ENCODE data around the gene UBL4A.

Gene UBL4A

DNA sequence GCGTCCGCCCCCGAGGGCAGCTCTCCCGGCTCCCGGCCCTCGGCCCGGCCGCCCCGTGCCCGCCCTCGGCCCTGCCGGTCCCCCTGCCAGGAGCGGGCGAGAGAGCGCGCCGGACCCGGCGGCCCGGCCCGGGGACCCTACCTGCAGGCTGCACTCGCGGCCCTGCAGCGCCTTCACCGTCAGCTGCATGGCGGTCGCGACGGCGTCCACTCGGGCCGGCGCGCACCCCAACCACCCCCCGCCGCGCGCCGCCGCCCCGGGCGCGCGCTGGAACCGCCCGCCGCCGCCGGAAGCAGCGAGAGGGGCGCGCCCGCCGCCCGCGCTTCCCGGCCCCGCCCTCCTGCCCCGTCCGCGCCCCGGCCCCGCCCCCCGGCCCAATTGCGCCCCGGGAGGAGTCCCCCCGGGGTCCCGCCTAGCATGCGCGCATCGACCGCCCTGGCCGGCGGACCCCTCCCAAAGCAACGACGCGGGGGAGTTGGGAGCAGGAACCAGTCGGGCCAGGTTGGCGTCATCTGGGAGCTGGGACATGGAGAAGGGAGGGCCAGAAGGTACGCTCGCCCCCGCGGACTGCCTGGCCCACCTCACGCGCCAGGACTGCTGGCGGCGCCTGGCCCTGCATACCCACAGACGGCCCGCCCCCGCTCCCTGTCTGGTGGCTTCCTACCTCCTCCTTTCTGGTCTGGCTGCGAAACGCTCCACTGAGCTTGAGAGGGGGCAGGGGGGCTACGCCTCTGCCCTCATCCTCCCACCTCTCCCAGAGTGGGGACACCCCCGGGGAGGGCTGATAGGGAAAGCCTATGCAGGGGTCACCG, at the start of gene UBL4A:
UBL4A (minus strand) TSS at position 220 of the 812 bp plus-strand sequence; CDS start at position 189, 31 bp downstream.
- Histone ChIP-seq H3K27ac (ENCODE audit: low read depth in 2 of 2, low read length in 2 of 2) (peak within 1 kb of the TSS; percentile 76 to 80), H3K36me3 (ENCODE audit: control insufficient read depth in 2 of 2, insufficient read depth in 2 of 2, low read length in 2 of 2) (peaks cover 0 to 5% of the 10 kb centered on the region in 2 donors), H3K4me1 (ENCODE audit: control insufficient read depth in 2 of 2, insufficient read depth in 2 of 2, low read length in 2 of 2) (peaks cover 19 to 21% of the 10 kb centered on the region in 2 donors), H3K9me3 (ENCODE audit: control insufficient read depth in 2 of 2, low read length in 2 of 2) (no peaks in the 10 kb centered on the region), H3K27me3 (ENCODE audit: control insufficient read depth in 2 of 2, insufficient read depth in 2 of 2, low read length in 2 of 2) (peaks cover 0 to 3% of the 10 kb centered on the region in 2 donors), H3K9ac (ENCODE audit: low read depth in 1 of 2, low read length in 2 of 2) (peak within 1 kb of the TSS; percentile 65 to 75), H3K4me3 (ENCODE audit: low read length in 2 of 2) (peak within 1 kb of the TSS; percentile 65)

DNA sequence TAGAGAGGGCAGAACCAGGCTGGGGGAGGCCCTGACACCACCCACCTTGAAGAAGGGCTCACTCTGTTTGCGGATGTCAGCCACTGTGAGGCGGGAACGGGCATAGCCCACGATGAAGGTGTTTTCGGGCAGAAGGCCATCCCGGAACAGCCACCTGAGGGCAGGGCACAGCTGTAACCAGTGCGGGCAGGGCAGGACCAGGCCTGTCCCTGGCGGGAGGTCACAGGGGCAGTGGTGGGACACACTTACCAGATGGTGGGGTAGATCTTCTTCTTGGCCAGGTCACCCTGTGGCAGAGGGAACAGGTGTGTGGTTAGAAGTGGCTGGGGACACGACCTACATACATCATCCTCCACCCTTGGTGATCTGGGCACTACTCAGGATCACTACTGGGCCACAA, 49.5 kb upstream of the UBL4A start:
- Histone ChIP-seq H3K36me3 (ENCODE audit: control insufficient read depth in 2 of 2, insufficient read depth in 2 of 2, low read length in 2 of 2) (peaks cover 0 to 27% of the 10 kb centered on the region in 2 donors), H3K9ac (ENCODE audit: low read depth in 1 of 2, low read length in 2 of 2) (no peak overlapping the region), H3K27me3 (ENCODE audit: control insufficient read depth in 2 of 2, insufficient read depth in 2 of 2, low read length in 2 of 2) (peaks cover under 1 to 2% of the 10 kb centered on the region in 2 donors), H3K9me3 (ENCODE audit: control insufficient read depth in 2 of 2, low read length in 2 of 2) (no peaks in the 10 kb centered on the region), H3K4me1 (ENCODE audit: control insufficient read depth in 2 of 2, insufficient read depth in 2 of 2, low read length in 2 of 2) (peaks cover 0 to 7% of the 10 kb centered on the region in 2 donors), H3K4me3 (ENCODE audit: low read length in 2 of 2) (no peak overlapping the region), H3K27ac (ENCODE audit: low read depth in 2 of 2, low read length in 2 of 2) (no peak overlapping the region)

DNA sequence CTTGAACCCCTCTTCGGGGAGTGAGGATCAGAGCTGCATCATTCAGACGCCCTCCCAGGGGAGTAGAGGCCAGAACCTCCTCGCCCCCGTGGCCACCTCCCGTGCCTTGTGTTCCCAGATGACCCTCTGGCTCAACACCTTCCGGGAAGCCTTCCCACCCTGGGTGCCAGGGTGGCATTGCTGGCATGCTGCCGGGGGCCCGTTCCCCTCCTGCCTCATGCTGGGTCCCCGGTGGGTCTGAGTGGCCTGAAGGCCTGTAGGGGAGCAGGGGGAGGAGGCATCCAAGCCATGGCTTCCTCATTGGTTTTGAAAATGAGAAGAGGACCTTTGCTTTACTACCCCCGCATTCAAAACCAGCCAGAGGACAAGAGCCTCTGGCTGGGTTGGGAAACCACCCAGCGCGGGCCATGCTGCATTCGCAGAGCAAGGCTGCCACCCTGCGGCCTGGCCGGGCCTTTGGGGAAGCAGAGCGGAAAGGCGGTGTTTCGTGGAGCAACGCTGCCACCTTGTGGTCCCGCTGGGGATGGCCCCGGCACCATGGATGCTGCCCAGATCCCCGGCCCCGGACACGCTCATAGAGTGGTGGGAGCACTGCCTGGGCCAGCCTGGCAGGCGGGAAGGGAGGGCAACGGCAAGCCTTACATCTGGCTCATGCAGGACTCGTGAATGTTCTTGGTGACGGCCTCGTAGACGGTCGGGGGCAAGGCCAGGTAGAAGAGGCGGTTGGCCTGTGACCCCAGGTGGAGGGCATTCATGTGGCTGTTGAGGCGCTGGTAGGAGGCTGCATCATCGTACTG, 48.3 kb upstream of the UBL4A start:
- H3K4me3 ChIP-seq (ENCODE audit: low read length in 2 of 2): no peak overlapping the region
- H3K4me1 ChIP-seq (ENCODE audit: control insufficient read depth in 2 of 2, insufficient read depth in 2 of 2, low read length in 2 of 2): peaks cover 0 to 7% of the 10 kb centered on the region in 2 donors
- no peaks in the 10 kb centered on the region for H3K9me3 ChIP-seq (ENCODE audit: control insufficient read depth in 2 of 2, low read length in 2 of 2)
- no peak overlapping the region for H3K27ac ChIP-seq (ENCODE audit: low read depth in 2 of 2, low read length in 2 of 2)
- peaks cover 0 to 27% of the 10 kb centered on the region in 2 donors for H3K36me3 ChIP-seq (ENCODE audit: control insufficient read depth in 2 of 2, insufficient read depth in 2 of 2, low read length in 2 of 2)
- no peak overlapping the region for H3K9ac ChIP-seq (ENCODE audit: low read depth in 1 of 2, low read length in 2 of 2)
- peaks cover 2 to 3% of the 10 kb centered on the region in 2 donors for H3K27me3 ChIP-seq (ENCODE audit: control insufficient read depth in 2 of 2, insufficient read depth in 2 of 2, low read length in 2 of 2)

DNA sequence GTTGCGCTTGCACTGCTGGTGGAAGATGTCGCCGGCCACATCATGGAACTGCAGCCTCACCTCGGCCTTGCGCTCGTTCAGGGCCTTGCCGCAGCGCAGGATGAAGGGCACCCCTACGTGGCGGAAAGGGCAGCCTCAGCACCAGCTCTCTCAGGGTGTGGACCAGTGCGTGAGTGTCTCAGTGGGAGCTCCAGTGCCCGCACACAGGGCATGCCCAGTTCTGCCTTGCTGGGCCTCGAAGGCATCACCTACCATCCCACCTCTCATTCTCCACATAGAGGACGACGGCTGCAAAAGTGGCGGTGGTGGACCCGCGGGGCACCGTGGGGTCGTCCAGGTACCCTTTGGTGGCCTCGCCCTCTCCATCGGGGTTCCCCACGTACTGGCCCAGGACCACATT, 46.3 kb upstream of the UBL4A start:
- Histone ChIP-seq H3K9me3 (ENCODE audit: control insufficient read depth in 2 of 2, low read length in 2 of 2) (no peaks in the 10 kb centered on the region), H3K36me3 (ENCODE audit: control insufficient read depth in 2 of 2, insufficient read depth in 2 of 2, low read length in 2 of 2) (peaks cover 0 to 27% of the 10 kb centered on the region in 2 donors), H3K4me1 (ENCODE audit: control insufficient read depth in 2 of 2, insufficient read depth in 2 of 2, low read length in 2 of 2) (peaks cover 0 to 7% of the 10 kb centered on the region in 2 donors), H3K27me3 (ENCODE audit: control insufficient read depth in 2 of 2, insufficient read depth in 2 of 2, low read length in 2 of 2) (peaks cover 2 to 3% of the 10 kb centered on the region in 2 donors), H3K27ac (ENCODE audit: low read depth in 2 of 2, low read length in 2 of 2) (no peak overlapping the region), H3K9ac (ENCODE audit: low read depth in 1 of 2, low read length in 2 of 2) (no peak overlapping the region), H3K4me3 (ENCODE audit: low read length in 2 of 2) (no peak overlapping the region)

DNA sequence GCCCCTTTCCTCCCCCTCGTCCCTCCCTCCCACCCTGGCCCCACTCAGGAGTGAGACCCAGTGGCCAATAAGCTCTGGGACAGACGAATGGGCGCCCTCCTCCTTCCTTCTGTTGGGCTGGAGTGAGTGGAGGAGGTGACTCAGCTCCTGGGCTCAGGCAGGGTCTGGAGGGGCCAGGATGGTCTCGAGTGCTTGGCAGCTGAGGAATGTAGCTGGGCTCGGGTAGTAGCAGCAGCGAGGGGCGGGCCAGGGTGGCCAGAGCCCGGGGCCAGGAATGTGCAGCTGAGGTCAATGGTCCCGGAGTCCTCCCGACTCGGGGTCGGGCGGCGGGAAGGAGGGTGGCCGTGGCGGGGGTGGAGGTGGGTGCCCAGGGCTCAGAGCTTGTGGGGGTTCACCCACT, 45.2 kb upstream of the UBL4A start:
- Histone ChIP-seq H3K9me3 (ENCODE audit: control insufficient read depth in 2 of 2, low read length in 2 of 2) (no peaks in the 10 kb centered on the region), H3K4me1 (ENCODE audit: control insufficient read depth in 2 of 2, insufficient read depth in 2 of 2, low read length in 2 of 2) (peaks cover 8 to 10% of the 10 kb centered on the region in 2 donors), H3K4me3 (ENCODE audit: low read length in 2 of 2) (no peak overlapping the region), H3K27ac (ENCODE audit: low read depth in 2 of 2, low read length in 2 of 2) (no peak overlapping the region), H3K36me3 (ENCODE audit: control insufficient read depth in 2 of 2, insufficient read depth in 2 of 2, low read length in 2 of 2) (peaks cover 0 to 27% of the 10 kb centered on the region in 2 donors), H3K27me3 (ENCODE audit: control insufficient read depth in 2 of 2, insufficient read depth in 2 of 2, low read length in 2 of 2) (peaks cover 2 to 3% of the 10 kb centered on the region in 2 donors), H3K9ac (ENCODE audit: low read depth in 1 of 2, low read length in 2 of 2) (no peak overlapping the region)

DNA sequence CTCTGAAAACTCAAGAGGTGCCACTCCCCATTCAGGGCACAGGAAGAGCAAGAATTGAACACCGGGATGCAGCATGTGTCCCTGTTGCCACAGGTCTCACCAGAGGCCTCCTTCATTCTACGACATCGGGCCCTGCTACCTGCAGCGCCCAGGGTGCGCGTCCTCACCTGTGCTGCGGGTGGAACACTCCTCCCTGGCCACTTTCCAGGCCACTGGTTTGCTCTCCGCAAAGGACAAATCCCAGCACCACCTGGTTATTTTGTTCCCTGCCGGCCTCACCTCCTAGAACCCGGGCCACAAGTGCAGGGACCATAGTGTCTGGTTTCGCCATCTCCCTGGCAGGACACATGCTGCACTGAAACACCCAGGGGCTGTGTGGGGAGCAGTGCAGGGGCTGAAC, 43.9 kb upstream of the UBL4A start:
- H3K4me1 ChIP-seq (ENCODE audit: control insufficient read depth in 2 of 2, insufficient read depth in 2 of 2, low read length in 2 of 2): peaks cover 10% of the 10 kb centered on the region in 2 donors
- H3K9me3 ChIP-seq (ENCODE audit: control insufficient read depth in 2 of 2, low read length in 2 of 2): no peaks in the 10 kb centered on the region
- H3K36me3 ChIP-seq (ENCODE audit: control insufficient read depth in 2 of 2, insufficient read depth in 2 of 2, low read length in 2 of 2): peaks cover 0 to 22% of the 10 kb centered on the region in 2 donors
- H3K27ac ChIP-seq (ENCODE audit: low read depth in 2 of 2, low read length in 2 of 2): no peak overlapping the region
- H3K4me3 ChIP-seq (ENCODE audit: low read length in 2 of 2): no peak overlapping the region
- H3K9ac ChIP-seq (ENCODE audit: low read depth in 1 of 2, low read length in 2 of 2): no peak overlapping the region
- H3K27me3 ChIP-seq (ENCODE audit: control insufficient read depth in 2 of 2, insufficient read depth in 2 of 2, low read length in 2 of 2): peaks cover 2 to 3% of the 10 kb centered on the region in 2 donors

DNA sequence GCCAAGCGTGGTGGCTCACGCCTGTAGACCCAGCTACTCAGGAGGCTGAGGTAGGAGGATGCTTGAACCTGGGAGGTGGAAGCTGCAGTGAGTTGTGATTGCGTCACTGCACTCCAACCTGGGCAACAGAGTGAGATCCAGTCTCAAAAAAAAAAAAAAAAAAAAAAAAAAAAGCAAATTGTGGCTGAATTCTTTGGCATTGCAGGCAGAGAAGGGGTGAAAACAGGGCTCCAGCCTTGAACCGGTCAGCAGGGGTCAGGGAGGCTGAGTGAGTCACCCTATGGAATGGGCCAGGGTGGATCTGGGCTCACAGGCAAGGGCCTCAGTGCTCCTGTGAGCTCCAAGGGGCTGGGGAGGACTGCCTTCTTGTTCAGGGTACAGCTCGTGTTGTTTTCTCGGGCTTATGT, 42.8 kb upstream of the UBL4A start:
- peaks cover 2 to 3% of the 10 kb centered on the region in 2 donors for H3K27me3 ChIP-seq (ENCODE audit: control insufficient read depth in 2 of 2, insufficient read depth in 2 of 2, low read length in 2 of 2)
- peaks cover 3 to 11% of the 10 kb centered on the region in 2 donors for H3K4me1 ChIP-seq (ENCODE audit: control insufficient read depth in 2 of 2, insufficient read depth in 2 of 2, low read length in 2 of 2)
- H3K36me3 ChIP-seq (ENCODE audit: control insufficient read depth in 2 of 2, insufficient read depth in 2 of 2, low read length in 2 of 2): peaks cover 0 to 18% of the 10 kb centered on the region in 2 donors
- H3K9ac ChIP-seq (ENCODE audit: low read depth in 1 of 2, low read length in 2 of 2): no peak overlapping the region
- no peak overlapping the region for H3K27ac ChIP-seq (ENCODE audit: low read depth in 2 of 2, low read length in 2 of 2)
- no peaks in the 10 kb centered on the region for H3K9me3 ChIP-seq (ENCODE audit: control insufficient read depth in 2 of 2, low read length in 2 of 2)
- H3K4me3 ChIP-seq (ENCODE audit: low read length in 2 of 2): no peak overlapping the region

DNA sequence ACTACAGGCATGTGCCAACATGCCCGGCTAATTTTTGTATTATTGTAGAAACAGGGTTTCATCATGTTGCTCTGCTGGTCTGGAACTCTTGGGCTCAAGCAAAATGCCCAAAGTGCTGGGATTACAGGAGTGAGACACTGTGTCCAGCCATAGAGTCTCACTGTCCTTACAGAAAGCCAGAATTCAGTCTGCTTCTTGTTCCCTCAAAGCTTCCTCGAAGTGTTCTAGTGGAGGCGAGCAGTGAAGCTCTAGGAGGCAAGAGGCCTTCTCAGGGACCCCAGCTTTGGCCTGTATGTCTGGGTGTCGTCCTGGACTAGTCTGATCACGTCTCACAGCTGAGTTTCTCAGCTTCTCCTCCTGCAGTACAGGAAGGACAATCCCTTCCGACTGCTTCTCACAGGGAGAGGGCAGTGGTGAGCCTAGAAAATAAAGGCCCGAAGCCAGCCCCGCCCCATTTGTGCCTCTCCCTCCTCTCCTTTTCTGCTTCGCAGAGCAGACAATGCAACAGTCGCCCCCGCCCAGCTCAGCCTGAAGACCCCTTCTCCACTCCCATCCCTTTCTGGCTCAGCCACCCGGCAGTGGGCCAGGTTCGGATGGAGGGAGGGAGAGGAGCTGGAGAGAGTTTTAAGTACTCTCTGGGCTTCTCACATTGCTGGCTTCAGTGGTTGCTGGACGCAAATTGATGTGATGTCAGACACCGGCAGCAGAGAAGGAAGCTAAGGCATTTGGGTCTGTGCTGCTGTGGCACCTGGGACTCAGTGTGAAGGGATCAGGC, 40.7 kb upstream of the UBL4A start:
- H3K4me3 ChIP-seq (ENCODE audit: low read length in 2 of 2): peak overlapping the region; percentile 63 to 65

DNA sequence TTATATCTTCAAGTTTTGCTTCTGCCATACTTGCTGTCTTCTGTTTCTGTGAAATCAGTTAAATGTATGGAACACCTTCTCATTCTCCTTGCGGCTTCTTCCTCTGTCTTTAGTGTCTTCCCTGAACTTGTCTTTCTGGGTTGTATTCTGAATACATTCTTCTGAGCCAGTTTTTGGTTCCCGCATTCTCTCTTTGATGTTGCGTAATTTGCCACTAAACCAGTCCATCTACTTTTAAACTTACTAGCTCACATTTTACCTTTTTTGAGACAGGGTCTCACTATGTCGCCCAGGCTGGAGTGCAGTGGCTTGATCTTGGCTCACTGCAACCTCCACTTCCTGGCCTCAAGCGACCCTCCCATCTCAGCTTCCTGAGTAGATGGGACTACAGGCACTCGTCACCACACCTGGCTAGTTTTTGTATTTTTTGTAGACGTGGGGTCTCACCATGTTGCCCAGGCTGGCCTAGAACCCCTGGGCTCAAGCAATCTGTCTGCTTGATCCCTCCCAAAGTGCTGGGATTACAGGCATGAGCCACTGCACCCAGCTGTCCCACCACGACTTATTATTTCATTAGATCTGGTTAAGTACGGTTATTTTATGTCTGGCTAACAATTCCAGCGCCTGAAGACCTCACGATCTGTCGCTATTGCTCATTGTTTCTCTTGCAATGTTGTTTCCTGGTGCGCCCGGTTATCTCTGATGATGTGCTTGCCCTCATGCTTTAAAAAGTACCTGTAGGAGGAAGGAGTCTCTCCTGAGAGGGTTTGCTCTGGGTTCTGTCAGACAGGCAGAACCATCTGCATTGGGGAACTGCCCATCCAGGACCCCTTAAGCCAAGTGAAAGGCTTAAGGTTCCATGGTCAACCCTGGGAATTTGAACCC, 39.4 kb upstream of the UBL4A start:
- H3K36me3 ChIP-seq (ENCODE audit: control insufficient read depth in 2 of 2, insufficient read depth in 2 of 2, low read length in 2 of 2): no peaks in the 10 kb centered on the region
- H3K9me3 ChIP-seq (ENCODE audit: control insufficient read depth in 2 of 2, low read length in 2 of 2): no peaks in the 10 kb centered on the region
- H3K4me3 ChIP-seq (ENCODE audit: low read length in 2 of 2): no peak overlapping the region
- no peak overlapping the region for H3K9ac ChIP-seq (ENCODE audit: low read depth in 1 of 2, low read length in 2 of 2)
- H3K4me1 ChIP-seq (ENCODE audit: control insufficient read depth in 2 of 2, insufficient read depth in 2 of 2, low read length in 2 of 2): peaks cover 3 to 11% of the 10 kb centered on the region in 2 donors
- H3K27ac ChIP-seq (ENCODE audit: low read depth in 2 of 2, low read length in 2 of 2): peak overlapping the region in 1 of 2 donors; percentile 19
- H3K27me3 ChIP-seq (ENCODE audit: control insufficient read depth in 2 of 2, insufficient read depth in 2 of 2, low read length in 2 of 2): peaks cover 0 to 2% of the 10 kb centered on the region in 2 donors

More for the DNA sequence above, 40.7 kb upstream of the UBL4A start:
- Histone ChIP-seq H3K9me3 (ENCODE audit: control insufficient read depth in 2 of 2, low read length in 2 of 2) (no peaks in the 10 kb centered on the region), H3K27me3 (ENCODE audit: control insufficient read depth in 2 of 2, insufficient read depth in 2 of 2, low read length in 2 of 2) (peaks cover 0 to 3% of the 10 kb centered on the region in 2 donors), H3K27ac (ENCODE audit: low read depth in 2 of 2, low read length in 2 of 2) (peak overlapping the region; percentile 61 to 72), H3K36me3 (ENCODE audit: control insufficient read depth in 2 of 2, insufficient read depth in 2 of 2, low read length in 2 of 2) (no peaks in the 10 kb centered on the region), H3K4me1 (ENCODE audit: control insufficient read depth in 2 of 2, insufficient read depth in 2 of 2, low read length in 2 of 2) (peaks cover 3 to 11% of the 10 kb centered on the region in 2 donors), H3K9ac (ENCODE audit: low read depth in 1 of 2, low read length in 2 of 2) (peak overlapping the region; percentile 77 to 78)
